ENCODE measurements around the gene ERVK3-1. TPM values are rescaled to one million over a fixed set of nuclear protein-coding genes. Genes with fewer than 3 reads are reported as not detected.
"Not testable (repeated sequence)": the region's sequence is repeated elsewhere in the genome, so short reads cannot be mapped to it uniquely, and the experiment has no call there.

Gene ERVK3-1
- total RNA-seq, 2 experiments from 2014 or later, result 38.6 to 53.6 TPM

- Mint-ChIP-seq H3K27me3 (peaks cover 10% of the 10 kb centered on the region), H3K36me3 (ENCODE audit: low read depth) (peaks cover 3% of the 10 kb centered on the region), H3K9me3 (ENCODE audit: low read depth) (no peaks in the 10 kb centered on the region), H3K4me1 (peaks cover 16% of the 10 kb centered on the region), H3K4me3 (peak overlapping the region; percentile 87), H3K27ac (peak overlapping the region; percentile 70)
- ChIA-PET CTCF (interaction anchor here (0.9 to 3.0 kb wide), 6 partner anchors 8 to 172 kb away, joined by 3 to 15 read pairs (median 4); partner anchors contain the start of genes ZBTB45, ZNF324B and ZNF497), POLR2A (interaction anchor here (0.6 kb wide), 1 partner anchor 197 kb away, joined by 3 read pairs; the partner anchor contains the start of gene TRIM28)
- peak; percentile 87 for DNase-seq
- intact Hi-C loops (cut with DNase I, micrococcal nuclease), result loop anchor here (1.0 to 2.0 kb wide), 6 partner anchors 15 to 68 kb away; partner anchors contain the start of genes ZNF497 (in 2 of the 2), ZNF8 (in 1 of the 2) and ZNF837 (in 1 of the 2)
- peak; percentile 97 for ATAC-seq
Measured at GRCh38 chr19:58346961-58347929, 42.1 kb downstream of the ERVK3-1 start.

- CTCF ChIA-PET, result interaction anchor here (0.9 to 3.0 kb wide), 4 partner anchors 9 to 171 kb away, joined by 3 to 15 read pairs (median 4); partner anchors contain the start of genes ZBTB45, ZNF324B and ZNF497
- peak overlapping the region; percentile 70 for H3K27ac Mint-ChIP-seq
- H3K27me3 Mint-ChIP-seq, result peaks cover 10% of the 10 kb centered on the region
- H3K4me1 Mint-ChIP-seq, result peaks cover 16% of the 10 kb centered on the region
- H3K36me3 Mint-ChIP-seq (ENCODE audit: low read depth); POLR2A ChIA-PET; ATAC-seq; H3K9me3 Mint-ChIP-seq (ENCODE audit: low read depth); DNase-seq; intact Hi-C loops (cut with DNase I, micrococcal nuclease): not testable (repeated sequence)
- peak overlapping the region; percentile 87 for H3K4me3 Mint-ChIP-seq
Measured at GRCh38 chr19:58348080-58348479, 42.9 kb downstream of the ERVK3-1 start.

DNA sequence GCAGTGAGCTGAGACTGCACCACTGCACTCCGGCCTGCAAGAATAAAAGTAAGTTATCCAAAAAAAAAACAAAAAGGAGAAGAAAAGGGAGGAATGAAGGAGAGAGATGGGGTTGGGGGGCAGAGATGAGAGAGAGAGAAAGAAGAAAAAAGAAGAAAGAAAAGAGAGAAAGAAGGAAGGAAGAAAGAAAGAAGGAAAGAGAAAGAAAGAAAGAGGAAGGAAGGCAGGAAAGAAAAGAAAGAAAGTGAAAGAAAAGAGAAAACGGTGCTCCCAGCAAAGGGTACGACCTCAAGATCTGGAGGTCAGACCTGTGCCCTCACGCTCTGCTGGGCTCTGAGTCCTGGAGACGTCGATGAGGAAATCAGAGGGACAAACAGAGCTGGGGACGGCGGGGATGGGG, 44.4 kb downstream of the ERVK3-1 start:
- POLR2A ChIA-PET, result no interaction called here
- no peak for ATAC-seq
- H3K4me1 Mint-ChIP-seq, result peaks cover 16% of the 10 kb centered on the region
- H3K27me3 Mint-ChIP-seq, result peaks cover 10% of the 10 kb centered on the region
- no peaks in the 10 kb centered on the region for H3K9me3 Mint-ChIP-seq (ENCODE audit: low read depth)
- CTCF ChIA-PET, result no interaction called here
- no peak for DNase-seq
- intact Hi-C loops (cut with DNase I, micrococcal nuclease), result no loop called here
- H3K27ac Mint-ChIP-seq, result no peak overlapping the region
- H3K4me3 Mint-ChIP-seq, result no peak overlapping the region
- peaks cover 5% of the 10 kb centered on the region for H3K36me3 Mint-ChIP-seq (ENCODE audit: low read depth)

DNA sequence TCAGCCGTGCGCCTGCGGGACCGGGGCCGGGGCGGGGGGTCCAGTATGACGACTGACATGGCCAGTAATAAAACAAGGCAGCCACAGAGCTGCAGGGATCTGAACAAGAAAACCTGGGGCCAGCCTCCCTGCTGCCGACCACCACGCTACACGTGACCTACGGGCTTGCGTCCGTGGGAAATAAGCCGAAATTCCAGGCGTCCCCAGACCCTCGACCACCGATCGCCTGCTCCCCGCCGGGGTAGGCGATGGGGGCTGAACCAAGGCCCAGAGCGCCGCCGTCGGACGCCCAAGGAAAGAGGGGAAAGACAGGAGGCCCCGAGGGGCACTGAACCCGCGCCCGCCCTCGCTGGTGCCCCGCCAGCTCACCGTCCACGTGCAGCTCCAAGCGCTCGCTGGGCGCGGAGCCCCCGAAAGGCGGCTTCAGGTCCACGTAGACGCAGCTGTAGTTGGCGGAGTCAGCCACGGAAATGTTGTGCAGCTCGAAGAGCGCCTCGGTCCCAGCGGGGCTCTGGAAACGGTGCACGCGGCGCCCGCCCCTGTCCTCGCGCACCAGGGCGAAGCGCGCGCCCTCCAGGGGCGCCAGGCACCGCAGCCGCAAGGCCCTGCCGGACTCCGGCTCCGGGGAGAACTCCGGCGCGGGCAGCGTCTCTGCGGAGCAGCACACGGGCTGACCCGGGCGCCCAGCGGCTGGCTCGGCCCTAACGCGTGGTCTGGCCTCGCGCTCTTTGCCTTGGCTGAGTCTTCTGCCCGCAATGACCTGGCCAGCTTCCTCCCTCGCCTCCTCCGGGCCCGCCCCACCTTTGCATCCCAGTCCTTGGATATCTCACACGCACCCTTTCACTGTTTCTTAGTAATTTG, 45.1 kb downstream of the ERVK3-1 start:
- intact Hi-C loops (cut with DNase I, micrococcal nuclease), result no loop called here
- ChIA-PET CTCF (no interaction called here), POLR2A (no interaction called here)
- DNase-seq (no peak), ATAC-seq (no peak)
- Mint-ChIP-seq H3K9me3 (ENCODE audit: low read depth) (no peaks in the 10 kb centered on the region), H3K27ac (no peak overlapping the region), H3K27me3 (peaks cover 10% of the 10 kb centered on the region), H3K4me3 (no peak overlapping the region), H3K4me1 (peaks cover 16% of the 10 kb centered on the region), H3K36me3 (ENCODE audit: low read depth) (peaks cover 5% of the 10 kb centered on the region)

GRCh38 chr19:58350871-58351557, 45.8 kb downstream of the ERVK3-1 start:
- CTCF ChIA-PET, result interaction anchor here (0.6 kb wide), 1 partner anchor 372 kb away, joined by 3 read pairs; no protein-coding TSS in a partner anchor
- Mint-ChIP-seq H3K36me3 (ENCODE audit: low read depth) (peaks cover 5% of the 10 kb centered on the region), H3K9me3 (ENCODE audit: low read depth) (no peaks in the 10 kb centered on the region), H3K27ac (no peak overlapping the region), H3K4me3 (no peak overlapping the region), H3K4me1 (peaks cover 21% of the 10 kb centered on the region), H3K27me3 (peaks cover 8% of the 10 kb centered on the region)
- DNase-seq (no peak), ATAC-seq (no peak)
- POLR2A ChIA-PET, result no interaction called here
- intact Hi-C loops (cut with DNase I, micrococcal nuclease), result no loop called here

GRCh38 chr19:58351558-58351878, 46.3 kb downstream of the ERVK3-1 start:
- H3K4me1 Mint-ChIP-seq, result peaks cover 21% of the 10 kb centered on the region
- H3K9me3 Mint-ChIP-seq (ENCODE audit: low read depth), result no peaks in the 10 kb centered on the region
- intact Hi-C loops (cut with DNase I, micrococcal nuclease), result no loop called here
- ATAC-seq, result no peak
- ChIA-PET CTCF (interaction anchor here (0.6 kb wide), 1 partner anchor 372 kb away, joined by 3 read pairs; no protein-coding TSS in a partner anchor), POLR2A (no interaction called here)
- peaks cover 8% of the 10 kb centered on the region for H3K27me3 Mint-ChIP-seq
- H3K4me3 Mint-ChIP-seq, result no peak overlapping the region
- no peak overlapping the region for H3K27ac Mint-ChIP-seq
- H3K36me3 Mint-ChIP-seq (ENCODE audit: low read depth), result peaks cover 5% of the 10 kb centered on the region
- no peak for DNase-seq

DNA sequence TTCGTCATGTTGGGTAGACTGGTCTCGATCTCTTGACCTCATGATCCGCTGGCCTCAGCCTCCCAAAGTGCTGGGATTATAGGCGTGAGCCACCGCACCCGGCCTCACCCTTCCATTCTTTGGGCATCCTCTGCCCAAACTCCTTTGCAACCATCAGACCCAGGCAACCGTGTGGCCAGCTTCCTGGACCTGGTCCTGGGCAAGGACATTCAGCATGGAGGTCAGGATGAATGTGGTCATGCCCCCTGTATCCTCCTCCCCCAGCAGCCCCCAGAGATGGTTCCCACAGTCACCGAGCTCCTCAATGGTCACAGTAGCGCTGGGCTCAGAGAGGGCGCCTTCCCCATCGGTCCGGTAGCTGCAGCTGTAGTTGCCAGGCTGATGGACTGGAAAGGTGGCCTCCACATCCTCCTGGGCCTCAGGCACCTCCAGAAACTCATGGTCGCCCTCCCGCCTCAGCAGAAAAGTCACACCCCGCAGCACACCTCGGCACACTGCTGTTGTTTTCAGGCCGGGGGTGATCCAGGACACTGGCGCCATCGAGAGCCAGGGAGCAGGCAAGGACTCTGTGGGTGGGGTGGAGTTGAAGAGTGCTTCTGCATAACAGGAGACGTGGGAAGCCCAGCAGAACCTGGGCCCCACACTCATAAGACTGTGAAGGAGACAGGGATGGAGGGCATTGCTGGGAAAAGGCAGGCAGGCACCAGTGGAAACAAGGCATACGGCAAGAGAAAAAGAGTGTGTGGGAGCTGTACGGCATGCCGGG, 47.0 kb downstream of the ERVK3-1 start:
- intact Hi-C loops (cut with DNase I, micrococcal nuclease), result no loop called here
- no peak overlapping the region for H3K27ac Mint-ChIP-seq
- H3K4me1 Mint-ChIP-seq, result peaks cover 23% of the 10 kb centered on the region
- ChIA-PET CTCF (no interaction called here), POLR2A (no interaction called here)
- no peaks in the 10 kb centered on the region for H3K9me3 Mint-ChIP-seq (ENCODE audit: low read depth)
- peaks cover 5% of the 10 kb centered on the region for H3K36me3 Mint-ChIP-seq (ENCODE audit: low read depth)
- no peak overlapping the region for H3K4me3 Mint-ChIP-seq
- peaks cover 6% of the 10 kb centered on the region for H3K27me3 Mint-ChIP-seq
- DNase-seq (no peak), ATAC-seq (no peak)

GRCh38 chr19:58352760-58353671, 47.8 kb downstream of the ERVK3-1 start, which contains the start of gene A1BG:
Gene A1BG (minus strand): TSS chr19:58353492. CDS start chr19:58353437, 55 bp downstream.
- no peak for ATAC-seq
- intact Hi-C loops (cut with DNase I, micrococcal nuclease), result no loop called here
- DNase-seq, result no peak
- Mint-ChIP-seq H3K9me3 (ENCODE audit: low read depth) (no peaks in the 10 kb centered on the region), H3K4me1 (peaks cover 21% of the 10 kb centered on the region), H3K36me3 (ENCODE audit: low read depth) (peaks cover 5% of the 10 kb centered on the region), H3K27ac (no peak within 1 kb of the TSS), H3K27me3 (peaks cover 4% of the 10 kb centered on the region), H3K4me3 (no peak within 1 kb of the TSS)
- ChIA-PET CTCF (no interaction called here), POLR2A (interaction anchor here (1.1 kb wide), 1 partner anchor 10 kb away, joined by 4 read pairs; the partner anchor contains the start of gene ZNF497)

GRCh38 chr19:58353717-58354477, 48.7 kb downstream of the ERVK3-1 start:
- ChIA-PET POLR2A (interaction anchor here (1.1 kb wide), 1 partner anchor 9 kb away, joined by 4 read pairs; the partner anchor contains the start of gene ZNF497), CTCF (interaction anchor here (1.0 kb wide), 1 partner anchor 10 kb away, joined by 3 read pairs; no protein-coding TSS in a partner anchor)

More at GRCh38 chr19:58353717-58354477, 48.7 kb downstream of the ERVK3-1 start:
- H3K27me3 Mint-ChIP-seq, result peaks cover 4% of the 10 kb centered on the region
- no peaks in the 10 kb centered on the region for H3K9me3 Mint-ChIP-seq (ENCODE audit: low read depth)
- intact Hi-C loops (cut with DNase I, micrococcal nuclease), result no loop called here
- peaks cover 5% of the 10 kb centered on the region for H3K36me3 Mint-ChIP-seq (ENCODE audit: low read depth)
- ATAC-seq (no peak), DNase-seq (no peak)
- H3K27ac Mint-ChIP-seq, result no peak overlapping the region
- H3K4me3 Mint-ChIP-seq, result no peak overlapping the region
- H3K4me1 Mint-ChIP-seq, result peaks cover 16% of the 10 kb centered on the region
